Measurements from ENCODE around the gene PBXIP1.

PBXIP1 gene

GRCh38 chr1:154958681-154959425 is 3.0 kb upstream of the PBXIP1 start:
- in situ Hi-C loops (cut with MboI; ENCODE audit: low sequenced_read_pairs), result no loop called here

- in situ Hi-C loops (cut with MboI; ENCODE audit: low sequenced_read_pairs), result no loop called here
These were observed 2.1 kb upstream of the PBXIP1 start for GRCh38 chr1:154958036-154958435.

- in situ Hi-C loops (cut with MboI; ENCODE audit: low sequenced_read_pairs), result no loop called here
These were observed 1.3 kb upstream of the PBXIP1 start for GRCh38 chr1:154957091-154957657.

GRCh38 chr1:154956544-154956941 is 644 bp upstream of the PBXIP1 start:
- in situ Hi-C loops (cut with MboI; ENCODE audit: low sequenced_read_pairs), result no loop called here

- in situ Hi-C loops (cut with MboI; ENCODE audit: low sequenced_read_pairs), result no loop called here
These were observed 721 bp downstream of the PBXIP1 start for GRCh38 chr1:154955039-154955717.

GRCh38 chr1:154954541-154954940 is 1.4 kb downstream of the PBXIP1 start:
- in situ Hi-C loops (cut with MboI; ENCODE audit: low sequenced_read_pairs), result no loop called here

- in situ Hi-C loops (cut with MboI; ENCODE audit: low sequenced_read_pairs), result no loop called here
These were observed 2.3 kb downstream of the PBXIP1 start for GRCh38 chr1:154953611-154954038.

GRCh38 chr1:154952664-154953063 is 3.2 kb downstream of the PBXIP1 start:
- in situ Hi-C loops (cut with MboI; ENCODE audit: low sequenced_read_pairs), result no loop called here

GRCh38 chr1:154951901-154952657 is 3.8 kb downstream of the PBXIP1 start:
- in situ Hi-C loops (cut with MboI; ENCODE audit: low sequenced_read_pairs), result no loop called here

GRCh38 chr1:154948079-154948478 is 7.8 kb downstream of the PBXIP1 start:
- in situ Hi-C loops (cut with MboI; ENCODE audit: low sequenced_read_pairs), result no loop called here

- in situ Hi-C loops (cut with MboI; ENCODE audit: low sequenced_read_pairs), result no loop called here
These were observed 9.7 kb downstream of the PBXIP1 start for GRCh38 chr1:154945962-154946850.

- in situ Hi-C loops (cut with MboI; ENCODE audit: low sequenced_read_pairs), result no loop called here
These were observed 10.5 kb downstream of the PBXIP1 start for GRCh38 chr1:154945160-154945961.

GRCh38 chr1:154944401-154945159 is 11.3 kb downstream of the PBXIP1 start:
- in situ Hi-C loops (cut with MboI; ENCODE audit: low sequenced_read_pairs), result no loop called here

GRCh38 chr1:154943649-154944400 is 12.1 kb downstream of the PBXIP1 start:
- in situ Hi-C loops (cut with MboI; ENCODE audit: low sequenced_read_pairs), result no loop called here

GRCh38 chr1:154941333-154942013 is 14.4 kb downstream of the PBXIP1 start:
- in situ Hi-C loops (cut with MboI; ENCODE audit: low sequenced_read_pairs), result no loop called here

- in situ Hi-C loops (cut with MboI; ENCODE audit: low sequenced_read_pairs), result no loop called here
These were observed 15.2 kb downstream of the PBXIP1 start for GRCh38 chr1:154940651-154941194.

GRCh38 chr1:154940213-154940560 is 15.7 kb downstream of the PBXIP1 start:
- in situ Hi-C loops (cut with MboI; ENCODE audit: low sequenced_read_pairs), result no loop called here
